Endothelial cell of umbilical vein (primary cell): ENCODE measurements around the gene MACF1. TPM values are rescaled to one million over a fixed set of nuclear protein-coding genes. Genes with fewer than 3 reads are reported as not detected.

ENCODE experiments used
- BruUV-seq: library from RNA; stranded (reverse); fragments of 400-500 nt; replicated peaks from 2 replicates; lab custom pipeline; 2021; lab: Mats Ljungman, UMichigan
- CTCF ChIA-PET: fragments of 300-600, 350-600 bp; sonication (Branson Sonifier 250); formaldehyde crosslinking; loops from one replicate; lab custom pipeline; 2021; ENCODE audit warnings: antibody characterized with exemption, inconsistent platforms; lab: Charles Lee
- POLR2A ChIA-PET: fragments of 300-600, 350-600 bp; sonication (Branson Sonifier 250); formaldehyde crosslinking; loops from one replicate; lab custom pipeline; 2021; ENCODE audit warnings: antibody characterized with exemption, inconsistent platforms; lab: Charles Lee
- DNase-seq: peaks from one replicate; pipeline ENCODE4 v3.0.0-alpha.2; 2011; ENCODE audit warnings: low read depth, low spot score
- FAIRE-seq: peaks from 2 replicates; lab custom pipeline; 2011; peaks lifted over from hg19 to GRCh38; lab: Jason Lieb, UNC
- H2AFZ ChIP-seq: 2 replicates; pipeline ENCODE4 v1.6.0; 2012; ENCODE audit warnings: low read depth, low read length, control low read depth, inconsistent platforms
- H3K27ac ChIP-seq: 2 replicates; pipeline ENCODE4 v1.5.1; 2011; ENCODE audit warnings: low read depth, mild to moderate bottlenecking, control low read depth, low read length, moderate library complexity; ENCODE audit not compliant: insufficient read depth
- H3K27me3 ChIP-seq, 2 experiments: 2 replicates each; pipeline versions ENCODE4 v1.6.0 to v1.6.1; 2011; ENCODE audit warnings: low read length in 2 of 2, mixed read lengths in 1 of 2; ENCODE audit not compliant: control insufficient read depth in 2 of 2, insufficient read depth in 2 of 2
- H3K36me3 ChIP-seq, 2 experiments: 2 replicates in 1 of 2; 3 replicates in 1 of 2; pipeline ENCODE4 v1.5.1; 2011; ENCODE audit warnings: low read length in 2 of 2, mild to moderate bottlenecking in 1 of 2, moderate library complexity in 1 of 2; ENCODE audit not compliant: control insufficient read depth in 2 of 2, insufficient read depth in 2 of 2; ENCODE audit errors: extremely low read depth in 1 of 2
- H3K4me1 ChIP-seq: 3 replicates; pipeline ENCODE4 v1.5.1; 2011; ENCODE audit warnings: mild to moderate bottlenecking, low read length; ENCODE audit not compliant: control insufficient read depth, insufficient read depth; ENCODE audit errors: extremely low read depth
- H3K4me2 ChIP-seq: 2 replicates; pipeline ENCODE4 v1.6.1; 2011; ENCODE audit warnings: low read length, control low read depth, mixed read lengths; ENCODE audit not compliant: insufficient read depth
- H3K4me3 ChIP-seq, 3 experiments: fragments of 200-600 bp in 1 of 3; sonication (generic), shearing (Covaris generic) in 1 of 3; replicated peaks in 1 of 3; 2 replicates each; pipeline ENCODE4 v1.5.1; 2011 to 2016; ENCODE audit warnings: control low read depth in 3 of 3, low read length in 3 of 3, mild to moderate bottlenecking in 2 of 3, inconsistent platforms in 1 of 3, low read depth in 1 of 3, moderate library complexity in 1 of 3; ENCODE audit not compliant: insufficient read depth in 1 of 3
- H3K79me2 ChIP-seq: 2 replicates; pipeline ENCODE4 v1.6.0; 2012; ENCODE audit warnings: low read length, inconsistent platforms; ENCODE audit not compliant: control insufficient read depth, insufficient read depth
- H3K9ac ChIP-seq: replicated peaks from 2 replicates; pipeline ENCODE3; 2011; ENCODE audit warnings: low read length, control low read depth; ENCODE audit not compliant: insufficient read depth; ENCODE audit errors: extremely low read depth
- H3K9me1 ChIP-seq: replicated peaks from 3 replicates; pipeline ENCODE4 v1.6.0; 2011; ENCODE audit warnings: mild to moderate bottlenecking, low read length; ENCODE audit not compliant: control insufficient read depth, insufficient read depth; ENCODE audit errors: extremely low read depth
- H3K9me3 ChIP-seq: replicated peaks from 2 replicates; pipeline ENCODE4 v1.5.1; 2012; ENCODE audit warnings: low read length, inconsistent platforms; ENCODE audit not compliant: control insufficient read depth, insufficient read depth
- H4K20me1 ChIP-seq: replicated peaks from 2 replicates; pipeline ENCODE3; 2011; ENCODE audit warnings: mild to moderate bottlenecking, low read length; ENCODE audit not compliant: control insufficient read depth, insufficient read depth; ENCODE audit errors: extremely low read depth
- CTCF ChIP-seq, 2 donors: IDR thresholded peaks; 1 replicate in 1 of 2; 2 replicates in 1 of 2; pipeline ENCODE4 v1.5.1; 2011; ENCODE audit warnings: low read length in 2 of 2, mild to moderate bottlenecking in 2 of 2, moderate library complexity in 2 of 2, control low read depth in 1 of 2, inconsistent platforms in 1 of 2, low read depth in 1 of 2; ENCODE audit not compliant: insufficient read depth in 1 of 2; ENCODE audit errors: extremely low read depth in 1 of 2
- FOS ChIP-seq: IDR thresholded peaks from 2 replicates; pipeline ENCODE4 v1.6.1; 2011; ENCODE audit warnings: mild to moderate bottlenecking, low read length, moderate library complexity, borderline replicate concordance; ENCODE audit not compliant: insufficient read depth
- GATA2 ChIP-seq: IDR thresholded peaks from 2 replicates; pipeline ENCODE4 v1.7.0; 2011; ENCODE audit warnings: low read depth, mild to moderate bottlenecking, moderate library complexity, mixed read lengths, low read length; ENCODE audit not compliant: insufficient read length, insufficient read depth
- JUN ChIP-seq: IDR thresholded peaks from 2 replicates; pipeline ENCODE4 v1.6.1; 2011; ENCODE audit warnings: borderline replicate concordance, low read depth; ENCODE audit not compliant: insufficient read length, insufficient read depth
- MYC ChIP-seq: IDR thresholded peaks from one replicate; pipeline ENCODE4 v1.6.1; 2011; ENCODE audit warnings: mild to moderate bottlenecking, low read depth, low read length
- POLR2A ChIP-seq: IDR thresholded peaks from 2 replicates; pipeline ENCODE4 v1.6.1; 2012; ENCODE audit warnings: low read depth, mild to moderate bottlenecking, control low read depth, low read length
- dilution Hi-C: fragments of 300-500 bp; cut with MboI; formaldehyde crosslinking; loops from one replicate; pipeline ENCODE4 v1.15.0; 2019; ENCODE audit warnings: low sequenced_read_pairs; ENCODE audit not compliant: extremely low pct_ligation_motif_present
- intact Hi-C: fragments of 100-400 bp; cut with micrococcal nuclease; formaldehyde crosslinking; loops from one replicate; pipeline ENCODE4 v1.10.0; 2022
- polyA plus RNA-seq, 4 experiments: library from polyadenylated mRNA; depleted of rRNA in 3 of 4; stranded (reverse) in 3 of 4; unstranded in 1 of 4; fragments of >200 nt; gene quantifications; 2 replicates each; pipeline versions ENCODE4 v1.2.1 to v1.2.3, GENCODE V29; 2011 to 2012; ENCODE audit warnings: missing spikeins in 1 of 4
- total RNA-seq: library from RNA; stranded (reverse); gene quantifications from 2 replicates; pipeline ENCODE4 v1.2.3, GENCODE V29; 2021

MACF1 gene
- total and polyA plus RNA-seq, 2 donors (not counting 3 experiments of a cell fraction or from before 2014, with no cell fraction given): 122 to 587 TPM

GRCh38 chr1:39369565-39369964 lies 165.1 kb downstream of the MACF1 start:
- peaks cover 3% of the 10 kb centered on the region for H3K79me2 ChIP-seq
- H3K9me3 ChIP-seq: no peaks in the 10 kb centered on the region
- no peaks in the 10 kb centered on the region for H3K9me1 ChIP-seq
- ChIA-PET CTCF (interaction anchor here (0.6 to 3.1 kb wide), 6 partner anchors 12 to 169 kb away, joined by 3 to 14 read pairs (median 6); no protein-coding TSS in a partner anchor), POLR2A (interaction anchor here (0.7 kb wide), 1 partner anchor 39 kb away, joined by 3 read pairs; no protein-coding TSS in a partner anchor)
- no peak overlapping the region for H3K27ac ChIP-seq
- no TSS peak for BruUV-seq
- intact Hi-C loops: loop anchor here (10.0 kb wide), 1 partner anchor 45 kb away; no protein-coding TSS in a partner anchor
- no peak overlapping the region for H3K4me2 ChIP-seq
- peaks cover 25 to 26% of the 10 kb centered on the region in 2 experiments for H3K36me3 ChIP-seq
- H3K4me3 ChIP-seq: no peak overlapping the region
- H4K20me1 ChIP-seq: no peaks in the 10 kb centered on the region
- H3K9ac ChIP-seq: no peak overlapping the region
- H3K4me1 ChIP-seq: no peaks in the 10 kb centered on the region
- dilution Hi-C loops: no loop called here
- no peaks in the 10 kb centered on the region for H3K27me3 ChIP-seq
- FAIRE-seq (no peak), DNase-seq (no peak)
- TF ChIP-seq MYC (no peak), CTCF (IDR thresholded peaks at IDR 0.05; ENCODE audit: extremely low read depth in 1 of 2, insufficient read depth in 1 of 2, low read depth in 1 of 2, low read length in 2 of 2) (no peak), GATA2 (no peak), JUN (no peak), FOS (no peak), POLR2A (no peak)
- H2AFZ ChIP-seq: no peak overlapping the region
